DOHH2 (cell line): ENCODE data around the gene PRDM16.

Source experiments
- H3F3A ChIP-seq: fragments of 200-600 bp; sonication (generic), shearing (Covaris generic); 2 replicates; pipeline ENCODE4 v1.6.0; 2016; ENCODE audit warnings: antibody characterized with exemption, mild to moderate bottlenecking; ENCODE audit not compliant: control insufficient read depth, insufficient read depth
- H3K27ac ChIP-seq: fragments of 200-600 bp; sonication (generic); 2 replicates; pipeline ENCODE4 v1.5.1; 2014; ENCODE audit warnings: low read depth, mild to moderate bottlenecking, low read length, moderate library complexity
- H3K27me3 ChIP-seq: fragments of 200-600 bp; sonication (generic); 2 replicates; pipeline ENCODE4 v1.6.1; 2014; ENCODE audit warnings: mild to moderate bottlenecking, low read length, mixed read lengths; ENCODE audit not compliant: control insufficient read depth
- H3K36me3 ChIP-seq: fragments of 200-600 bp; sonication (generic); 2 replicates; pipeline ENCODE4 v1.6.1; 2014; ENCODE audit warnings: mild to moderate bottlenecking, low read length, moderate library complexity, mixed read lengths; ENCODE audit not compliant: control insufficient read depth
- H3K4me1 ChIP-seq: fragments of 200-600 bp; sonication (generic); 2 replicates; pipeline ENCODE4 v1.6.1; 2014; ENCODE audit warnings: mild to moderate bottlenecking, low read length, mixed read lengths; ENCODE audit not compliant: control insufficient read depth
- H3K4me2 ChIP-seq: fragments of 200-600 bp; sonication (generic); 2 replicates; pipeline ENCODE4 v1.6.0; 2014; ENCODE audit warnings: mild to moderate bottlenecking, low read length, moderate library complexity
- H3K4me3 ChIP-seq: fragments of 200-600 bp; sonication (generic); 2 replicates; pipeline ENCODE4 v1.5.1; 2014; ENCODE audit warnings: mild to moderate bottlenecking, low read length, mixed read lengths
- H3K79me2 ChIP-seq: fragments of 200-600 bp; sonication (generic); 2 replicates; pipeline ENCODE4 v1.6.1; 2014; ENCODE audit warnings: mild to moderate bottlenecking, low read length, mixed read lengths; ENCODE audit not compliant: control insufficient read depth
- H3K9me2 ChIP-seq: fragments of 200-600 bp; sonication (generic); replicated peaks from 2 replicates; pipeline ENCODE4 v1.6.1; 2014; ENCODE audit warnings: mild to moderate bottlenecking, low read length, mixed read lengths; ENCODE audit not compliant: control insufficient read depth
- H3K9me3 ChIP-seq: fragments of 200-600 bp; sonication (generic); 2 replicates; pipeline ENCODE4 v1.6.1; 2014; ENCODE audit warnings: antibody characterized with exemption, low read length, mixed read lengths; ENCODE audit not compliant: control insufficient read depth, insufficient read depth
- H4K20me1 ChIP-seq: fragments of 200-600 bp; sonication (generic); 2 replicates; pipeline ENCODE4 v1.6.0; 2014; ENCODE audit warnings: low read depth, mild to moderate bottlenecking, antibody characterized with exemption, low read length, moderate library complexity; ENCODE audit not compliant: control insufficient read depth, insufficient read depth
- CTCF ChIP-seq: fragments of 200-600 bp; sonication (generic); IDR thresholded peaks from one replicate; pipeline ENCODE4 v1.5.1; 2014; ENCODE audit warnings: antibody characterized with exemption, mild to moderate bottlenecking, low read depth, low read length; ENCODE audit not compliant: poor library complexity, severe bottlenecking
- EZH2phosphoT487 ChIP-seq: fragments of 200-600 bp; sonication (generic); IDR thresholded peaks from 2 replicates; pipeline ENCODE4 v1.6.1; 2017; ENCODE audit warnings: borderline replicate concordance, mild to moderate bottlenecking, antibody characterized with exemption, low read length, moderate library complexity, mixed read lengths

Gene PRDM16

GRCh38 chr1:3122311-3122710 lies 53.3 kb downstream of the PRDM16 start:
- Histone ChIP-seq H3F3A (no peaks in the 10 kb centered on the region), H3K9me2 (no peaks in the 10 kb centered on the region), H3K4me1 (no peaks in the 10 kb centered on the region), H3K4me3 (no peak overlapping the region), H3K9me3 (peaks cover 9% of the 10 kb centered on the region; the same call in 1 of the 2 replicates), H3K79me2 (no peaks in the 10 kb centered on the region), H3K27ac (no peak overlapping the region), H3K4me2 (no peak overlapping the region), H3K27me3 (no peaks in the 10 kb centered on the region), H3K36me3 (no peaks in the 10 kb centered on the region), H4K20me1 (no peaks in the 10 kb centered on the region)
- TF ChIP-seq CTCF (no peak), EZH2phosphoT487 (no peak)

DNA sequence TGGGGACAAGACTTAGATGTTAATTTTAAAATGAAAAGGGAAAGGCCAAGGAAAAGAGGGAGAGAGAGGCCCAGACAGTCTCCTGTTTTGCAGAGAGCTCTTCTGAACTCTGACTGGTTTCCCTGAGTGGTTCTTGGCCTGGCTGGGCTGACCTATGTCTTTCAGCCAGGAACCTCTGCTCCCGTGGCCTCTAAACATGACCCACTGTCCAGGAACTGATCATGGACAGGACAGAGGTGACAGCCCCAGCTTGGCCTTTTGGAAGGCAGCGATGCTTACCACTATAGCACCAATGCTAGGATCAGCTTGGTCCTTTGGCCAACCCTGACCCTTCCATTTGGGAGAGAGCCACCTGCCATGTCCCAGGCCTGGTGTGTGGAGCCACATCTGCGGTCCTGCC lies 55.2 kb downstream of the PRDM16 start:
- Histone ChIP-seq H3F3A (no peaks in the 10 kb centered on the region), H3K9me3 (no peaks in the 10 kb centered on the region), H3K36me3 (no peaks in the 10 kb centered on the region), H3K79me2 (no peaks in the 10 kb centered on the region), H3K9me2 (no peaks in the 10 kb centered on the region), H3K4me2 (no peak overlapping the region), H3K4me1 (no peaks in the 10 kb centered on the region), H3K4me3 (no peak overlapping the region), H4K20me1 (no peaks in the 10 kb centered on the region), H3K27ac (no peak overlapping the region), H3K27me3 (no peaks in the 10 kb centered on the region)
- TF ChIP-seq CTCF = no peak
- no peak for TF ChIP-seq EZH2phosphoT487

- H3K27me3 ChIP-seq = no peaks in the 10 kb centered on the region
- no peaks in the 10 kb centered on the region for H3F3A ChIP-seq
- H3K4me1 ChIP-seq = no peaks in the 10 kb centered on the region
- no peak overlapping the region for H3K27ac ChIP-seq
- no peaks in the 10 kb centered on the region for H3K36me3 ChIP-seq
- no peaks in the 10 kb centered on the region for H3K9me3 ChIP-seq
- H3K9me2 ChIP-seq = no peaks in the 10 kb centered on the region
- no peak overlapping the region for H3K4me2 ChIP-seq
- TF ChIP-seq EZH2phosphoT487 (no peak), CTCF (no peak)
- H3K79me2 ChIP-seq = no peaks in the 10 kb centered on the region
- no peaks in the 10 kb centered on the region for H4K20me1 ChIP-seq
- no peak overlapping the region for H3K4me3 ChIP-seq
Measured at GRCh38 chr1:3125078-3125477, 56.1 kb downstream of the PRDM16 start.
